Ascending aorta (tissue), 2 donors: ENCODE measurements around the gene CYSTM1. TPM values are rescaled to one million over a fixed set of nuclear protein-coding genes. Genes with fewer than 3 reads are reported as not detected.
A peak's percentile ranks its signal among the peaks of the same experiment; 100 is the strongest.

Source experiments
- DNase-seq, 2 donors: peaks; one replicate each; pipeline ENCODE4 v3.0.0-alpha.2; 2019; ENCODE audit warnings: low spot score in 2 of 2
- H3K27ac ChIP-seq, 2 donors: fragments of 200-600 bp; sonication (generic); one replicate each; pipeline ENCODE4 v1.5.1; 2016 to 2017; ENCODE audit warnings: mild to moderate bottlenecking in 1 of 2
- H3K27me3 ChIP-seq: fragments of 200-600 bp; sonication (generic); one replicate; pipeline ENCODE4 v1.5.1; 2017
- H3K36me3 ChIP-seq, 2 donors: fragments of 200-600 bp; sonication (generic); one replicate each; pipeline ENCODE4 v1.5.1; 2016
- H3K4me1 ChIP-seq, 2 donors: fragments of 200-600 bp; sonication (generic); one replicate each; pipeline ENCODE4 v1.5.1; 2016 to 2017; ENCODE audit warnings: mild to moderate bottlenecking in 1 of 2
- H3K4me3 ChIP-seq, 2 donors: fragments of 200-600 bp; sonication (generic); one replicate each; pipeline ENCODE4 v1.5.1; 2016 to 2017; ENCODE audit warnings: mild to moderate bottlenecking in 1 of 2
- H3K9me3 ChIP-seq, 2 donors: fragments of 200-600 bp; sonication (generic); one replicate each; pipeline ENCODE4 v1.5.1; 2016
- CTCF ChIP-seq, 3 experiments: fragments of 200-600 bp in 2 of 3; fragments of 450-650 bp in 1 of 3; sonication (generic) in 2 of 3; IDR thresholded peaks; one replicate each; pipeline ENCODE4 v1.5.1; 2016 to 2019; ENCODE audit warnings: antibody characterized with exemption in 3 of 3, mild to moderate bottlenecking in 1 of 3, moderate library complexity in 1 of 3
- intact Hi-C: fragments of 100-400 bp; cut with DNase I; formaldehyde crosslinking; loops from one replicate; pipeline ENCODE4 v1.15.1; 2023
- total RNA-seq: library from RNA; depleted of rRNA; stranded (reverse); fragments of >200 nt; gene quantifications from one replicate; pipeline ENCODE4 v1.1.0, GENCODE V29; 2016

CYSTM1 gene
- total RNA-seq, 1 donor from 2014 or later, result 66.3 TPM

GRCh38 chr5:140245341-140245740, 70.4 kb downstream of the CYSTM1 start:
- no peaks in the 10 kb centered on the region for H3K9me3 ChIP-seq
- H3K4me1 ChIP-seq, result peaks cover 10 to 19% of the 10 kb centered on the region in 2 donors
- TF ChIP-seq CTCF (IDR thresholded peaks at IDR 0.05), result no peak
- peaks cover 9 to 18% of the 10 kb centered on the region in 2 donors for H3K36me3 ChIP-seq
- H3K27me3 ChIP-seq, result no peaks in the 10 kb centered on the region
- peak overlapping the region in 1 of 2 donors; percentile 4 for H3K27ac ChIP-seq
- H3K4me3 ChIP-seq, result no peak overlapping the region
- no peak for DNase-seq
- intact Hi-C loops, result loop anchor here (2.0 to 10.0 kb wide), 2 partner anchors 15 to 399 kb away; partner anchors contain the start of genes IK and NDUFA2

- peaks cover 9 to 18% of the 10 kb centered on the region in 2 donors for H3K36me3 ChIP-seq
- no peak overlapping the region for H3K4me3 ChIP-seq
- H3K27ac ChIP-seq, result peak overlapping the region in 1 of 2 donors; percentile 4
- H3K9me3 ChIP-seq, result no peaks in the 10 kb centered on the region
- H3K27me3 ChIP-seq, result no peaks in the 10 kb centered on the region
- peaks cover 9 to 13% of the 10 kb centered on the region in 2 donors for H3K4me1 ChIP-seq
- intact Hi-C loops, result loop anchor here (2.0 to 10.0 kb wide), 2 partner anchors 15 to 399 kb away; partner anchors contain the start of genes IK and NDUFA2
- no peak for DNase-seq
- no peak for TF ChIP-seq CTCF (IDR thresholded peaks at IDR 0.05)
Measured at GRCh38 chr5:140245926-140246325, 70.9 kb downstream of the CYSTM1 start.

GRCh38 chr5:140246378-140247122, 71.6 kb downstream of the CYSTM1 start:
- TF ChIP-seq CTCF (IDR thresholded peaks at IDR 0.05), result no peak
- Histone ChIP-seq H3K9me3 (no peaks in the 10 kb centered on the region), H3K4me3 (no peak overlapping the region), H3K27me3 (no peaks in the 10 kb centered on the region), H3K36me3 (peaks cover 9 to 18% of the 10 kb centered on the region in 2 donors), H3K4me1 (peaks cover 4 to 7% of the 10 kb centered on the region in 2 donors), H3K27ac (peak overlapping the region; percentile 4 to 21)
- intact Hi-C loops, result loop anchor here (10.0 kb wide), 1 partner anchor 398 kb away; the partner anchor contains the start of genes IK and NDUFA2
- no peak for DNase-seq

GRCh38 chr5:140248414-140248813, 73.4 kb downstream of the CYSTM1 start:
- no peak overlapping the region for H3K4me3 ChIP-seq
- no peak for DNase-seq
- no peaks in the 10 kb centered on the region for H3K27me3 ChIP-seq
- no peaks in the 10 kb centered on the region for H3K9me3 ChIP-seq
- H3K4me1 ChIP-seq, result peaks cover 0 to 3% of the 10 kb centered on the region in 2 donors
- peaks cover 9 to 16% of the 10 kb centered on the region in 2 donors for H3K36me3 ChIP-seq
- intact Hi-C loops, result loop anchor here (10.0 kb wide), 1 partner anchor 396 kb away; the partner anchor contains the start of genes IK and NDUFA2
- no peak overlapping the region for H3K27ac ChIP-seq
- no peak for TF ChIP-seq CTCF (IDR thresholded peaks at IDR 0.05)

- TF ChIP-seq CTCF (IDR thresholded peaks at IDR 0.05), result no peak
- H3K4me3 ChIP-seq, result no peak overlapping the region
- no peaks in the 10 kb centered on the region for H3K27me3 ChIP-seq
- peaks cover 9 to 10% of the 10 kb centered on the region in 2 donors for H3K36me3 ChIP-seq
- H3K9me3 ChIP-seq, result no peaks in the 10 kb centered on the region
- DNase-seq, result no peak
- intact Hi-C loops, result loop anchor here (10.0 kb wide), 1 partner anchor 395 kb away; the partner anchor contains the start of genes IK and NDUFA2
- peaks cover 0 to 3% of the 10 kb centered on the region in 2 donors for H3K4me1 ChIP-seq
- H3K27ac ChIP-seq, result no peak overlapping the region
Measured at GRCh38 chr5:140249536-140249935, 74.5 kb downstream of the CYSTM1 start.
